OCI-LY1 (cell line): Measurements from ENCODE around the gene RRAD.

Experiments used
- H2AFZ ChIP-seq: fragments of 200-600 bp; sonication (generic), shearing (Covaris generic); 2 replicates; pipeline ENCODE4 v1.6.0; 2014; ENCODE audit warnings: antibody characterized with exemption, mild to moderate bottlenecking, low read length
- H3F3A ChIP-seq: fragments of 200-600 bp; sonication (generic), shearing (Covaris generic); 2 replicates; pipeline ENCODE4 v1.6.0; 2014; ENCODE audit warnings: mild to moderate bottlenecking, antibody characterized with exemption, low read length, moderate library complexity; ENCODE audit not compliant: insufficient read depth
- H3K27ac ChIP-seq: fragments of 200-600 bp; sonication (generic); 2 replicates; pipeline ENCODE4 v1.5.1; 2014; ENCODE audit warnings: low read length, mixed run types, mild to moderate bottlenecking, low read depth; ENCODE audit not compliant: poor library complexity, severe bottlenecking
- H3K27me3 ChIP-seq: fragments of 200-600 bp; sonication (generic); 2 replicates; pipeline ENCODE4 v1.6.0; 2014; ENCODE audit warnings: antibody characterized with exemption, mild to moderate bottlenecking, low read length, moderate library complexity; ENCODE audit not compliant: insufficient read depth
- H3K36me3 ChIP-seq: fragments of 200-600 bp; sonication (generic); 2 replicates; pipeline ENCODE4 v1.6.1; 2014; ENCODE audit warnings: mild to moderate bottlenecking, antibody characterized with exemption, low read length, moderate library complexity, mixed read lengths; ENCODE audit not compliant: insufficient read depth
- H3K4me1 ChIP-seq: fragments of 200-600 bp; sonication (generic); 2 replicates; pipeline ENCODE4 v1.5.1; 2014; ENCODE audit warnings: mild to moderate bottlenecking, low read length, moderate library complexity; ENCODE audit not compliant: insufficient read depth, severe bottlenecking
- H3K4me2 ChIP-seq: fragments of 200-600 bp; sonication (generic), shearing (Covaris generic); 2 replicates; pipeline ENCODE4 v1.6.1; 2014; ENCODE audit warnings: low read length
- H3K4me3 ChIP-seq: fragments of 200-600 bp; sonication (generic); 2 replicates; pipeline ENCODE4 v1.5.1; 2014; ENCODE audit warnings: low read length, low read depth, mild to moderate bottlenecking, mixed read lengths; ENCODE audit not compliant: poor library complexity, severe bottlenecking
- H3K79me2 ChIP-seq: fragments of 200-600 bp; shearing (Covaris generic); 2 replicates; pipeline ENCODE4 v1.6.1; 2016; ENCODE audit warnings: mixed run types, low read length, mixed read lengths; ENCODE audit not compliant: insufficient read depth
- H3K9ac ChIP-seq: fragments of 200-600 bp; sonication (generic), shearing (Covaris generic); 2 replicates; pipeline ENCODE4 v1.6.1; 2014; ENCODE audit warnings: mild to moderate bottlenecking, low read length, mixed read lengths
- H3K9me2 ChIP-seq: fragments of 200-600 bp; sonication (generic), shearing (Covaris generic); 2 replicates; pipeline ENCODE4 v1.6.1; 2014; ENCODE audit warnings: low read depth, mild to moderate bottlenecking, low read length, mixed read lengths
- H3K9me3 ChIP-seq: fragments of 200-600 bp; shearing (Covaris generic); 2 replicates; pipeline ENCODE4 v1.6.1; 2014; ENCODE audit warnings: low read length, mixed read lengths
- H4K20me1 ChIP-seq: fragments of 200-600 bp; sonication (generic), shearing (Covaris generic); 2 replicates; pipeline ENCODE4 v1.6.0; 2016; ENCODE audit warnings: mild to moderate bottlenecking, low read length; ENCODE audit not compliant: insufficient read depth
- EZH2 ChIP-seq: fragments of 200-600 bp; sonication (generic), shearing (Covaris generic); IDR thresholded peaks from 2 replicates; pipeline ENCODE4 v1.8.0; 2017; ENCODE audit warnings: borderline replicate concordance, mixed run types, mild to moderate bottlenecking, antibody characterized with exemption, low read length, moderate library complexity, mixed read lengths
- TF ChIP-seq, protein P1 (sequence below): fragments of 200-600 bp; sonication (generic), shearing (Covaris generic); IDR thresholded peaks from 2 replicates; pipeline ENCODE4 v1.5.1; 2017; ENCODE audit warnings: mild to moderate bottlenecking, antibody characterized with exemption, low read length, moderate library complexity, mixed read lengths

Gene RRAD

DNA sequence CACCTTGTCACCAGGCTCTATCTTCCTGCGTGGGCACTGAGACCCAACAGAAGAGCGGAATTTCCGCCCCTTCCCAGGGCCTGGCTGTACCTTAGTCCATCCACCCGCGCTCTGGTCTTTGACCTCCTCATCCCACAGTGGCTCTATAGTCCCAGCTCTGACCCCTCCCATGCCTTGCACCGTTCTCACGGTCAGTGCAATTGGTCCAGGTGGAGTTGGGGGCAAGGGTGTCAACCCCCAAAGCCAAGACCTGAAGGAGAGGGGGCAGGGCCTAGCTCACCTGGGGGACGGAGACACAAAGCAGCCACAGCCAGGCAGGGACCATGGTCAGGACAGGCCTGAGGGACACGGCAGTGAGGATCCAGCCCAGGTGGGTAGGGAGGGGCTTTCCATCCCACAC, 7.6 kb downstream of the RRAD start:
- H3K79me2 ChIP-seq, result no peaks in the 10 kb centered on the region
- no peak overlapping the region for H3K9ac ChIP-seq
- no peaks in the 10 kb centered on the region for H3K9me3 ChIP-seq
- H3K36me3 ChIP-seq, result no peaks in the 10 kb centered on the region
- H3K4me2 ChIP-seq, result no peak overlapping the region
- no peaks in the 10 kb centered on the region for H3K4me1 ChIP-seq
- no peaks in the 10 kb centered on the region for H3K9me2 ChIP-seq
- no peaks in the 10 kb centered on the region for H3F3A ChIP-seq
- H3K27me3 ChIP-seq, result peaks cover 11% of the 10 kb centered on the region; the same call in 1 of the 2 replicates
- no peak overlapping the region for H2AFZ ChIP-seq
- H4K20me1 ChIP-seq, result no peaks in the 10 kb centered on the region
- H3K4me3 ChIP-seq, result no peak overlapping the region
- no peak overlapping the region for H3K27ac ChIP-seq
- TF ChIP-seq EZH2, result no peak
- TF ChIP-seq, protein P1, sequence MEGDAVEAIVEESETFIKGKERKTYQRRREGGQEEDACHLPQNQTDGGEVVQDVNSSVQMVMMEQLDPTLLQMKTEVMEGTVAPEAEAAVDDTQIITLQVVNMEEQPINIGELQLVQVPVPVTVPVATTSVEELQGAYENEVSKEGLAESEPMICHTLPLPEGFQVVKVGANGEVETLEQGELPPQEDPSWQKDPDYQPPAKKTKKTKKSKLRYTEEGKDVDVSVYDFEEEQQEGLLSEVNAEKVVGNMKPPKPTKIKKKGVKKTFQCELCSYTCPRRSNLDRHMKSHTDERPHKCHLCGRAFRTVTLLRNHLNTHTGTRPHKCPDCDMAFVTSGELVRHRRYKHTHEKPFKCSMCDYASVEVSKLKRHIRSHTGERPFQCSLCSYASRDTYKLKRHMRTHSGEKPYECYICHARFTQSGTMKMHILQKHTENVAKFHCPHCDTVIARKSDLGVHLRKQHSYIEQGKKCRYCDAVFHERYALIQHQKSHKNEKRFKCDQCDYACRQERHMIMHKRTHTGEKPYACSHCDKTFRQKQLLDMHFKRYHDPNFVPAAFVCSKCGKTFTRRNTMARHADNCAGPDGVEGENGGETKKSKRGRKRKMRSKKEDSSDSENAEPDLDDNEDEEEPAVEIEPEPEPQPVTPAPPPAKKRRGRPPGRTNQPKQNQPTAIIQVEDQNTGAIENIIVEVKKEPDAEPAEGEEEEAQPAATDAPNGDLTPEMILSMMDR, result no peak

DNA sequence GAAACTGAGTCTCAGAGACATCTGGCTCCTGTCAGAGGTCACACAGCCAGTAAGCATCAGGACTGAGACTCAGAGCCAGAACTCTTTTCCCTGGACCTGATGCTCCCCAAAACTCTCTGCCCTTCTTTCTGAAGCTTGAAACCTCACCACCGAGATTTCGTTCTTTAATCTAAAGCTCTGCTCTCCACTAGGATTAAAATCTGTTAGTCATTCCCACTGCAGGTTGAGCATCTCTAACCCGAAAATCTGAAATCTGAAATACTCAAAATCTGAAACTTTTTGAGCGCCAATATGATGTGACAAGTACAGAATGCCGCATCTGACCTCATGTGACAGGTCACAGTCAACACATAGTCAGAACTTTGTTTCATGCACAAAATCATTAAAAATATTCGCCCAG, 8.8 kb downstream of the RRAD start:
- H3F3A ChIP-seq, result no peaks in the 10 kb centered on the region
- H3K27ac ChIP-seq, result no peak overlapping the region
- TF ChIP-seq, protein P1, result no peak
- no peak for TF ChIP-seq EZH2
- no peaks in the 10 kb centered on the region for H3K79me2 ChIP-seq
- no peak overlapping the region for H3K9ac ChIP-seq
- no peaks in the 10 kb centered on the region for H3K4me1 ChIP-seq
- H3K9me3 ChIP-seq, result no peaks in the 10 kb centered on the region
- H3K36me3 ChIP-seq, result no peaks in the 10 kb centered on the region
- no peaks in the 10 kb centered on the region for H3K9me2 ChIP-seq
- H4K20me1 ChIP-seq, result no peaks in the 10 kb centered on the region
- no peak overlapping the region for H2AFZ ChIP-seq
- H3K27me3 ChIP-seq, result peaks cover 7% of the 10 kb centered on the region; the same call in 1 of the 2 replicates
- no peak overlapping the region for H3K4me2 ChIP-seq
- no peak overlapping the region for H3K4me3 ChIP-seq

GRCh38 chr16:66915041-66915440, 10.3 kb downstream of the RRAD start:
- no peak overlapping the region for H3K27ac ChIP-seq
- H3K9me2 ChIP-seq, result no peaks in the 10 kb centered on the region
- no peaks in the 10 kb centered on the region for H3K79me2 ChIP-seq
- no peak overlapping the region for H3K4me3 ChIP-seq
- H3K9ac ChIP-seq, result no peak overlapping the region
- H4K20me1 ChIP-seq, result no peaks in the 10 kb centered on the region
- H3K4me2 ChIP-seq, result no peak overlapping the region
- H3K4me1 ChIP-seq, result no peaks in the 10 kb centered on the region
- H3K9me3 ChIP-seq, result no peaks in the 10 kb centered on the region
- H3K36me3 ChIP-seq, result no peaks in the 10 kb centered on the region
- H3K27me3 ChIP-seq, result peaks cover 7% of the 10 kb centered on the region; the same call in 1 of the 2 replicates
- H3F3A ChIP-seq, result no peaks in the 10 kb centered on the region
- TF ChIP-seq, protein P1, result no peak
- TF ChIP-seq EZH2, result no peak
- H2AFZ ChIP-seq, result no peak overlapping the region
